SK-N-SH (cell line): Measurements from ENCODE around the gene TJP2. TPM values are rescaled to one million over a fixed set of nuclear protein-coding genes. Genes with fewer than 3 reads are reported as not detected.

Experiments used
- CTCF ChIA-PET: fragments of 300-600, 350-600 bp; formaldehyde crosslinking; extraction: SDS; loops from one replicate; lab custom pipeline; 2021; lab: Yijun Ruan, JAX
- POLR2A ChIA-PET: fragments of 350-600 bp; sonication (Branson Sonifier 250); formaldehyde crosslinking; extraction: SDS; loops from one replicate; lab custom pipeline; 2020; ENCODE audit warnings: antibody characterized with exemption, inconsistent platforms; lab: Yijun Ruan, JAX
- DNase-seq: peaks from one replicate; pipeline ENCODE4 v3.0.0; 2012
- H2AFZ ChIP-seq: fragments of 200-600 bp; sonication (generic); 2 replicates; pipeline ENCODE4 v1.8.1; 2016; ENCODE audit warnings: antibody characterized with exemption, mild to moderate bottlenecking, low read depth
- H3F3A ChIP-seq: fragments of 200-600 bp; sonication (generic); replicated peaks from 2 replicates; pipeline ENCODE3; 2016; ENCODE audit warnings: antibody characterized with exemption, mild to moderate bottlenecking; ENCODE audit not compliant: insufficient read depth
- H3K27ac ChIP-seq, 2 experiments: fragments of 200-500 bp in 1 of 2; fragments of 200-600 bp in 1 of 2; sonication (Bioruptor generic) in 1 of 2; sonication (generic), shearing (Covaris generic) in 1 of 2; 2 replicates each; pipeline versions ENCODE4 v1.5.1 to v1.6.1; 2014 to 2016; ENCODE audit warnings: low read depth in 2 of 2, inconsistent platforms in 1 of 2, low read length in 1 of 2, mild to moderate bottlenecking in 1 of 2, mixed read lengths in 1 of 2
- H3K27me3 ChIP-seq: fragments of 200-600 bp; sonication (generic), shearing (Covaris generic); 2 replicates; pipeline ENCODE4 v1.6.1; 2016; ENCODE audit warnings: mixed run types; ENCODE audit not compliant: insufficient read depth
- H3K36me3 ChIP-seq, 2 experiments: fragments of 200-500 bp in 1 of 2; fragments of 200-600 bp in 1 of 2; sonication (Bioruptor generic) in 1 of 2; sonication (generic) in 1 of 2; replicated peaks in 1 of 2; 2 replicates each; pipeline versions ENCODE3 to v1.5.1; 2014 to 2016; ENCODE audit warnings: low read length in 1 of 2, mild to moderate bottlenecking in 1 of 2; ENCODE audit not compliant: insufficient read depth in 2 of 2, control insufficient read depth in 1 of 2
- H3K4me1 ChIP-seq, 2 experiments: fragments of 200-500 bp in 1 of 2; fragments of 200-600 bp in 1 of 2; sonication (Bioruptor generic) in 1 of 2; sonication (generic), shearing (Covaris generic) in 1 of 2; 2 replicates each; pipeline versions ENCODE4 v1.5.1 to v1.6.1; 2014 to 2016; ENCODE audit warnings: low read depth in 1 of 2, low read length in 1 of 2, mixed run types in 1 of 2; ENCODE audit not compliant: insufficient read depth in 2 of 2, control insufficient read depth in 1 of 2
- H3K4me2 ChIP-seq: fragments of 200-600 bp; sonication (generic), shearing (Covaris generic); 2 replicates; pipeline ENCODE4 v1.6.1; 2017; ENCODE audit warnings: mixed run types
- H3K4me3 ChIP-seq, 2 experiments: fragments of 200-500 bp in 1 of 2; fragments of 200-600 bp in 1 of 2; sonication (Bioruptor generic) in 1 of 2; sonication (generic), shearing (Covaris generic) in 1 of 2; 2 replicates each; pipeline versions ENCODE4 v1.5.1 to v1.8.1; 2014 to 2016; ENCODE audit warnings: low read depth in 2 of 2, inconsistent platforms in 1 of 2, low read length in 1 of 2, mild to moderate bottlenecking in 1 of 2, mixed read lengths in 1 of 2, moderate library complexity in 1 of 2
- H3K79me2 ChIP-seq: fragments of 200-600 bp; sonication (generic); 2 replicates; pipeline ENCODE4 v1.8.1; 2017; ENCODE audit warnings: mild to moderate bottlenecking; ENCODE audit not compliant: insufficient read depth
- H3K9ac ChIP-seq: fragments of 200-600 bp; sonication (generic); 2 replicates; pipeline ENCODE4 v1.6.1; 2017; ENCODE audit warnings: mixed run types
- H3K9me2 ChIP-seq: fragments of 200-600 bp; sonication (generic); 2 replicates; pipeline ENCODE4 v1.6.1; 2017; ENCODE audit warnings: mixed run types
- H3K9me3 ChIP-seq: fragments of 200-600 bp; sonication (generic); 2 replicates; pipeline ENCODE4 v1.6.1; 2017; ENCODE audit warnings: mixed run types, mild to moderate bottlenecking, moderate library complexity
- H4K20me1 ChIP-seq: fragments of 200-600 bp; sonication (generic); 2 replicates; pipeline ENCODE4 v1.6.1; 2017; ENCODE audit warnings: mild to moderate bottlenecking, mixed run types; ENCODE audit not compliant: insufficient read depth
- CHD2 ChIP-seq: fragments of 150-350 bp; IDR thresholded peaks from 2 replicates; pipeline ENCODE4 v1.6.1; 2018; ENCODE audit warnings: low read length; ENCODE audit not compliant: partially characterized antibody
- ELF1 ChIP-seq: IDR thresholded peaks from 2 replicates; pipeline ENCODE4 v1.4.0; 2012
- FOSL2 ChIP-seq: IDR thresholded peaks from 2 replicates; pipeline ENCODE4 v1.4.0; 2012; ENCODE audit warnings: low read depth, mild to moderate bottlenecking, moderate library complexity, borderline replicate concordance
- FOXJ3 ChIP-seq: sonication (generic); formaldehyde crosslinking; IDR thresholded peaks from 2 replicates; pipeline ENCODE4 v1.5.1; 2020; ENCODE audit warnings: mild to moderate bottlenecking, missing genetic modification reagents
- FOXM1 ChIP-seq: IDR thresholded peaks from 2 replicates; pipeline ENCODE4 v1.4.0; 2012; ENCODE audit warnings: low read depth, mild to moderate bottlenecking
- GABPA ChIP-seq: IDR thresholded peaks from 2 replicates; pipeline ENCODE4 v1.4.0; 2012; ENCODE audit warnings: low read depth, mild to moderate bottlenecking
- JUND ChIP-seq: IDR thresholded peaks from 2 replicates; pipeline ENCODE4 v1.4.0; 2012
- MEF2A ChIP-seq: IDR thresholded peaks from 2 replicates; pipeline ENCODE4 v1.4.0; 2012; ENCODE audit warnings: low read depth, borderline replicate concordance
- POLR2AphosphoS5 ChIP-seq: IDR thresholded peaks from 2 replicates; pipeline ENCODE4 v1.6.1; 2012; ENCODE audit warnings: low read depth, low read length
- SMC3 ChIP-seq: IDR thresholded peaks from 2 replicates; pipeline ENCODE4 v1.6.1; 2012; ENCODE audit warnings: low read depth, low read length, improper control_type of control experiment
- TAF1 ChIP-seq: IDR thresholded peaks from 2 replicates; pipeline ENCODE4 v1.6.1; 2012; ENCODE audit warnings: low read depth, mild to moderate bottlenecking, low read length, moderate library complexity, borderline replicate concordance
- TEAD4 ChIP-seq: IDR thresholded peaks from 2 replicates; pipeline ENCODE4 v1.4.0; 2012; ENCODE audit warnings: mild to moderate bottlenecking, borderline replicate concordance; ENCODE audit not compliant: insufficient read depth
- YY1 ChIP-seq: IDR thresholded peaks from 2 replicates; pipeline ENCODE4 v1.4.0; 2012; ENCODE audit warnings: low read depth, mild to moderate bottlenecking
- WGBS: methylation state at CpG from one replicate; pipeline ENCODE4 v1.1.6; 2017; ENCODE audit warnings: low lambda C conversion rate; 5-methylcytosine and 5-hydroxymethylcytosine counted together
- polyA plus RNA-seq, 3 experiments: library from polyadenylated mRNA; depleted of rRNA; stranded (reverse); fragments of >200 nt; gene quantifications; 2 replicates each; pipeline ENCODE4 v1.2.3, GENCODE V29; 2012
- TF ChIP-seq, protein P1 (sequence below): IDR thresholded peaks from 2 replicates; pipeline ENCODE4 v1.4.0; 2012; ENCODE audit warnings: low read depth, borderline replicate concordance
- TF ChIP-seq, protein P2 (sequence below): fragments of 200-600 bp; sonication (generic); IDR thresholded peaks from 2 replicates; pipeline ENCODE4 v1.6.1; 2017; ENCODE audit warnings: antibody characterized with exemption, mild to moderate bottlenecking, moderate library complexity
- TF ChIP-seq, protein P3 (sequence below): fragments of 150-350 bp; IDR thresholded peaks from 2 replicates; pipeline ENCODE4 v1.6.1; 2016; ENCODE audit warnings: mild to moderate bottlenecking, low read depth, low read length

Gene TJP2
- polyA plus RNA-seq, 1 of the 3 experiments (the other 2 are of a cell fraction): 17.7 TPM

DNA sequence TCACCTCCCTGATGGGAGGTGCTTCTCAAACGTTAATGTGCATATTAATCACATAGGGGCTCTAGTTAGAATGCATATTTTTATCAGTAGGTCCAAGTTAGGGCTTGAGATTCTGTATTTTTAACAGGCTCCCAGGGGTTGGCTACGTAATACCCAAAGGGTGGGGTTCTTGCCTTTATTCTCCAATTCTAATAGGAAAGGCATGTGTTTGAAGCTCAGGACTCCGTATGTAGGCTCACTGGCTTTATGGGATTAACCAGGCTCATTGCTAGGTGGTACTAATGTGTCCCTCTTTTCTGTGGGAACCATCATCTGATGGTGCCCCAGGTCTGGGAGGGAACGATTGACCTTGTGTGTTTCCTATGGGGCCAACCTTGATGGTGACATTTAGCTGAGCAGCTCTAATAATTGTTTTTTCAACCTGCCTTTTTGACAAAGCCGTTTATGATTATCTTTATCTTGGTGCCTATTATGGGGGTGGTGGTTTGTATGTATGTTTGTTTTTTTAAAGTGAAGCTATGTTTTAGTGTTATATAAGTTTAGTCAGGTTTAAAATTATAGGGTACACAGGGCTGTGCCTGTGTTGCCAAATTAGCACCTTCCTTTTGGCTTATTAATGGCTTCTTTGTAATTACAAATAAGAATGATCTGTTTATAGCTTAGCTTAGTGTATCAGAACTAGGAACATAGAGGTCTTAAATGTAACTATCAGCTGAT lies 20.8 kb downstream of the TJP2 start:
- no peak for TF ChIP-seq YY1
- no peak for TF ChIP-seq POLR2AphosphoS5
- no peak for TF ChIP-seq SMC3
- no peak for TF ChIP-seq JUND
- no peak for TF ChIP-seq FOXJ3 (CRISPR knock-in tag)
- TF ChIP-seq, protein P1, sequence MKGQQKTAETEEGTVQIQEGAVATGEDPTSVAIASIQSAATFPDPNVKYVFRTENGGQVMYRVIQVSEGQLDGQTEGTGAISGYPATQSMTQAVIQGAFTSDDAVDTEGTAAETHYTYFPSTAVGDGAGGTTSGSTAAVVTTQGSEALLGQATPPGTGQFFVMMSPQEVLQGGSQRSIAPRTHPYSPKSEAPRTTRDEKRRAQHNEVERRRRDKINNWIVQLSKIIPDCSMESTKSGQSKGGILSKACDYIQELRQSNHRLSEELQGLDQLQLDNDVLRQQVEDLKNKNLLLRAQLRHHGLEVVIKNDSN: no peak
- TF ChIP-seq MEF2A: no peak
- no peak for TF ChIP-seq FOSL2
- Histone ChIP-seq H3K9me2 (no peaks in the 10 kb centered on the region), H3F3A (peaks cover 10% of the 10 kb centered on the region), H3K4me1 (no peaks in the 10 kb centered on the region; a peak in 1 of 4 replicates), H4K20me1 (peaks cover 15% of the 10 kb centered on the region; the same call in 1 of the 2 replicates), H2AFZ (no peak overlapping the region), H3K36me3 (no peaks in the 10 kb centered on the region), H3K27ac (no peak overlapping the region), H3K4me3 (no peak overlapping the region), H3K9me3 (no peaks in the 10 kb centered on the region), H3K27me3 (no peaks in the 10 kb centered on the region), H3K4me2 (no peak overlapping the region), H3K9ac (no peak overlapping the region), H3K79me2 (peaks cover 75% of the 10 kb centered on the region)
- ChIA-PET POLR2A (no interaction called here), CTCF (interaction anchor here (0.8 to 7.2 kb wide), 11 partner anchors 9 to 229 kb away, joined by 3 to 241 read pairs (median 13); partner anchors contain the start of gene FXN)
- no peak for DNase-seq
- 68% methylated on average over 5 of the region's 5 CpGs for WGBS

DNA sequence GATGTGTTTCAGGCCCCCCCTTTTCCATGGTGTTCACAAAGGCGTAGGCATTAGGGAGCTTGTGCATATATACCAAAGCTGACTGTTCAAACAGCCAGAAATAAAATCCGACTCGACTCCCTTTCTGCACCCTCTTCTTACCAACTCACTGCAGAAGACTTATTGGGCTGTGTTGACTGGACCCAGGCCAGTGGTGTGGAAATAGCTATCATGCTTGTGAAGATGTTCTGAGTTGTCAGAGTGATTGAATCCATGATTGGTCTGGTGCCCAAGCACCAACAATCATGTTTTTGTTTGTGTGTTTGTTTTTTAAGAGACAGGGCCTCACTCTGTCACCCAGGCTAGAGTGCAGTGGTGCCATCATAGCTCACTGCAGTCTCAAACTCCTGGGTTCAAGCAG lies 21.6 kb downstream of the TJP2 start:
- TF ChIP-seq TAF1 (no peak), CHD2 (no peak)
- Histone ChIP-seq H4K20me1 (peaks cover 21% of the 10 kb centered on the region; the same call in 1 of the 2 replicates), H3K9me2 (no peaks in the 10 kb centered on the region), H3K4me3 (no peak overlapping the region), H3K36me3 (no peaks in the 10 kb centered on the region), H3K79me2 (peaks cover 77% of the 10 kb centered on the region), H3K27ac (no peak overlapping the region), H3K4me1 (no peaks in the 10 kb centered on the region; a peak in 1 of 4 replicates), H3K4me2 (no peak overlapping the region), H3F3A (peaks cover 10% of the 10 kb centered on the region), H3K9me3 (no peaks in the 10 kb centered on the region), H2AFZ (no peak overlapping the region), H3K27me3 (no peaks in the 10 kb centered on the region), H3K9ac (no peak overlapping the region)
- DNase-seq: no peak
- ChIA-PET POLR2A (no interaction called here), CTCF (interaction anchor here (0.8 to 7.2 kb wide), 8 partner anchors 10 to 161 kb away, joined by 3 to 241 read pairs (median 4); partner anchors contain the start of gene FXN)
- 57% methylated on average over 3 of the region's 3 CpGs for WGBS

DNA sequence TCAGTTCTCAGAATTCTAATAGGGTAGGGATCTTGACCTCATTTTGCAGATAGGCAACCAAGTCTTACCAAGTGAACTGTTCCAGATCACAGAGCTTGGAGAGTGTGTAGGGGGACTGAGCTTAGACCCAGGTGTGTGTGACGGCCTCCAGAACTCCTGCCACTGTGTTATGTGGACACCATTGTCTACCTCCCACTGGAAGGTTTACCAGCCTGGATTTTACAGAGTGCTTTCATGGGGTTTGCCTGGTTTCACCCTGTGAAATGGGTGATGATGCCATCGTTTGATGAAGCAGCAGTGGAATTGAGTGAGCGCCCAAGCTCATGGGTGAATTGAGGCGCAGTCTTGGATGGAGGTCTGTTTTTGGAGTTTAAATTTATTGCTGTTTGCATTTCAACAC lies 23.6 kb downstream of the TJP2 start:
- ChIA-PET POLR2A (no interaction called here), CTCF (interaction anchor here (1.3 to 4.3 kb wide), 2 partner anchors 7 to 144 kb away, joined by 3 to 23 read pairs; no protein-coding TSS in a partner anchor)
- H4K20me1 ChIP-seq: peaks cover 22% of the 10 kb centered on the region; the same call in 1 of the 2 replicates
- H3K9me2 ChIP-seq: no peaks in the 10 kb centered on the region
- no peaks in the 10 kb centered on the region; a peak in 1 of 4 replicates for H3K4me1 ChIP-seq
- no peaks in the 10 kb centered on the region for H3K36me3 ChIP-seq
- DNase-seq: no peak
- no peak overlapping the region for H3K4me2 ChIP-seq
- H3K4me3 ChIP-seq: no peak overlapping the region
- H3K79me2 ChIP-seq: peaks cover 77% of the 10 kb centered on the region
- no peak overlapping the region for H3K9ac ChIP-seq
- no peak overlapping the region for H3K27ac ChIP-seq
- no peak overlapping the region for H2AFZ ChIP-seq
- peaks cover 10% of the 10 kb centered on the region for H3F3A ChIP-seq
- 85% methylated on average over 4 of the region's 4 CpGs for WGBS
- TF ChIP-seq, protein P2, sequence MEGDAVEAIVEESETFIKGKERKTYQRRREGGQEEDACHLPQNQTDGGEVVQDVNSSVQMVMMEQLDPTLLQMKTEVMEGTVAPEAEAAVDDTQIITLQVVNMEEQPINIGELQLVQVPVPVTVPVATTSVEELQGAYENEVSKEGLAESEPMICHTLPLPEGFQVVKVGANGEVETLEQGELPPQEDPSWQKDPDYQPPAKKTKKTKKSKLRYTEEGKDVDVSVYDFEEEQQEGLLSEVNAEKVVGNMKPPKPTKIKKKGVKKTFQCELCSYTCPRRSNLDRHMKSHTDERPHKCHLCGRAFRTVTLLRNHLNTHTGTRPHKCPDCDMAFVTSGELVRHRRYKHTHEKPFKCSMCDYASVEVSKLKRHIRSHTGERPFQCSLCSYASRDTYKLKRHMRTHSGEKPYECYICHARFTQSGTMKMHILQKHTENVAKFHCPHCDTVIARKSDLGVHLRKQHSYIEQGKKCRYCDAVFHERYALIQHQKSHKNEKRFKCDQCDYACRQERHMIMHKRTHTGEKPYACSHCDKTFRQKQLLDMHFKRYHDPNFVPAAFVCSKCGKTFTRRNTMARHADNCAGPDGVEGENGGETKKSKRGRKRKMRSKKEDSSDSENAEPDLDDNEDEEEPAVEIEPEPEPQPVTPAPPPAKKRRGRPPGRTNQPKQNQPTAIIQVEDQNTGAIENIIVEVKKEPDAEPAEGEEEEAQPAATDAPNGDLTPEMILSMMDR: no peak
- TF ChIP-seq ELF1 (no peak), POLR2AphosphoS5 (no peak), FOXM1 (no peak), TEAD4 (no peak), FOXJ3 (CRISPR knock-in tag) (no peak), GABPA (no peak)
- TF ChIP-seq, protein P3, sequence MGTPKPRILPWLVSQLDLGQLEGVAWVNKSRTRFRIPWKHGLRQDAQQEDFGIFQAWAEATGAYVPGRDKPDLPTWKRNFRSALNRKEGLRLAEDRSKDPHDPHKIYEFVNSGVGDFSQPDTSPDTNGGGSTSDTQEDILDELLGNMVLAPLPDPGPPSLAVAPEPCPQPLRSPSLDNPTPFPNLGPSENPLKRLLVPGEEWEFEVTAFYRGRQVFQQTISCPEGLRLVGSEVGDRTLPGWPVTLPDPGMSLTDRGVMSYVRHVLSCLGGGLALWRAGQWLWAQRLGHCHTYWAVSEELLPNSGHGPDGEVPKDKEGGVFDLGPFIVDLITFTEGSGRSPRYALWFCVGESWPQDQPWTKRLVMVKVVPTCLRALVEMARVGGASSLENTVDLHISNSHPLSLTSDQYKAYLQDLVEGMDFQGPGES: no peak
- TF ChIP-seq, all 33 proteins: peak for 0
- Histone ChIP-seq H3K27me3 (no peaks in the 10 kb centered on the region), H3K9me3 (no peaks in the 10 kb centered on the region)
